Activated naive CD8-positive, alpha-beta T cell treated with anti-CD3 and anti-CD28 coated beads, Interleukin-2, amount 10 ng/mL, durations not matched to agents 7 days and 5 days (primary cell): ENCODE results near the gene ZNF397. TPM values are rescaled to one million over a fixed set of nuclear protein-coding genes. Genes with fewer than 3 reads are reported as not detected.

Source experiments
- ATAC-seq: fragments of 150-1000 bp; cut with Tn5 transposase; one replicate; pipeline ENCODE4 v1.10.0; 2021; ENCODE audit warnings: low read depth, moderate library complexity
- POLR2A ChIA-PET: fragments of 350-600 bp; sonication (Branson Sonifier 250); formaldehyde crosslinking; loops from one replicate; lab custom pipeline; 2021; ENCODE audit warnings: antibody characterized with exemption; lab: Charles Lee
- DNase-seq: peaks from one replicate; pipeline ENCODE4 v3.0.0; 2021
- H3K27ac Mint-ChIP-seq: one replicate; pipeline ENCODE4 v1.8.0; 2022; ENCODE audit warnings: mild to moderate bottlenecking, mixed read lengths
- H3K27me3 Mint-ChIP-seq: one replicate; pipeline ENCODE4 v1.8.0; 2022; ENCODE audit warnings: mild to moderate bottlenecking, moderate library complexity, mixed read lengths
- H3K36me3 Mint-ChIP-seq: one replicate; pipeline ENCODE4 v1.8.0; 2021; ENCODE audit warnings: mild to moderate bottlenecking, mixed read lengths
- H3K4me1 Mint-ChIP-seq: one replicate; pipeline ENCODE4 v1.8.0; 2021; ENCODE audit warnings: mixed read lengths
- H3K4me3 Mint-ChIP-seq: one replicate; pipeline ENCODE4 v1.8.0; 2022; ENCODE audit warnings: mild to moderate bottlenecking, moderate library complexity, mixed read lengths
- H3K9me3 Mint-ChIP-seq: one replicate; pipeline ENCODE4 v1.8.0; 2021; ENCODE audit warnings: mixed read lengths
- total RNA-seq, 2 experiments: library from RNA; stranded (reverse); gene quantifications; one replicate each; pipeline ENCODE4 v1.2.3, GENCODE V29; 2021

The ZNF397 gene
- total RNA-seq, 2 experiments from 2014 or later: 20.9 to 26.1 TPM

DNA sequence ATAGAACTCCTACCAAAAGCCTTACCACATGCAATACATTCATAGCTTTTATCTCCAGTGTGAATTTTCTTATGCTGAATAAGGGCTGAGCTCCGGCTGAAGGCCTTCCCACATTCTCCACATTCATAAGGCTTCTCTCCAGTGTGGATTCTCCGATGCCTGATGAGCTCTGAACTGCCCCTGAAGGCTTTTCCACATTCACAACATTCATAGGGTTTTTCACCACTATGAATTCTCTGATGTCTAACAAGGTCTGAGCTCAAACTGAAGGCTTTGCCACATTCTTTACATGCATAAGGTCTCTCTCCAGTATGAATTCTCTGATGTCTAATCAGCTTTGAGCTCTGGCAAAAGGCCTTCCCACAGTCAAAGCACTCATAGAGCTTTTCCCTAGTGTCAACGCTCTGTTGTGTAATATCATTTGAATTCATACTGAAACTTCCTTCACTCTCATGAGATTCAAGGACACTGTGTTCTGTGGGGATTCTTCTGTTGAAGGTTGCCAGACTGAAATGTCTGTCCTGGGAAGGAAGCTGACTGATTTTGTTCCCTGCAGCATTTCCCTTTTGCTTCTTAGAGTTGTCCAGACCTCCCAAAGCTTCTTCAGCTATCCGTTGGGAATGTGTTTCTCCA is 12.9 kb downstream of the ZNF397 start:
- POLR2A ChIA-PET: interaction anchor here (1.4 kb wide), 1 partner anchor 9 kb away, joined by 4 read pairs; no protein-coding TSS in a partner anchor
- DNase-seq (no peak), ATAC-seq (no peak)
- no peaks in the 10 kb centered on the region for H3K4me1 Mint-ChIP-seq
- no peak overlapping the region for H3K27ac Mint-ChIP-seq
- H3K36me3 Mint-ChIP-seq: peaks cover 77% of the 10 kb centered on the region
- H3K4me3 Mint-ChIP-seq: no peak overlapping the region
- H3K27me3 Mint-ChIP-seq: no peaks in the 10 kb centered on the region
- H3K9me3 Mint-ChIP-seq: peaks cover 51% of the 10 kb centered on the region

- DNase-seq: no peak
Observed at GRCh38 chr18:35256947-35257346, 16.1 kb downstream of the ZNF397 start.

GRCh38 chr18:35264409-35264808 is 23.6 kb downstream of the ZNF397 start:
- Mint-ChIP-seq H3K4me1 (peaks cover 19% of the 10 kb centered on the region), H3K27me3 (no peaks in the 10 kb centered on the region), H3K4me3 (no peak overlapping the region), H3K27ac (no peak overlapping the region), H3K36me3 (peaks cover 79% of the 10 kb centered on the region), H3K9me3 (peaks cover 24% of the 10 kb centered on the region)
- no peak for ATAC-seq
- POLR2A ChIA-PET: no interaction called here
- no peak for DNase-seq

More at GRCh38 chr18:35256947-35257346, 16.1 kb downstream of the ZNF397 start:
- no peak for ATAC-seq
- H3K9me3 Mint-ChIP-seq: peaks cover 47% of the 10 kb centered on the region
- peak overlapping the region; percentile 13 for H3K27ac Mint-ChIP-seq
- no peaks in the 10 kb centered on the region for H3K27me3 Mint-ChIP-seq
- peaks cover 74% of the 10 kb centered on the region for H3K36me3 Mint-ChIP-seq
- H3K4me1 Mint-ChIP-seq: no peaks in the 10 kb centered on the region
- no peak overlapping the region for H3K4me3 Mint-ChIP-seq
- POLR2A ChIA-PET: no interaction called here

DNA sequence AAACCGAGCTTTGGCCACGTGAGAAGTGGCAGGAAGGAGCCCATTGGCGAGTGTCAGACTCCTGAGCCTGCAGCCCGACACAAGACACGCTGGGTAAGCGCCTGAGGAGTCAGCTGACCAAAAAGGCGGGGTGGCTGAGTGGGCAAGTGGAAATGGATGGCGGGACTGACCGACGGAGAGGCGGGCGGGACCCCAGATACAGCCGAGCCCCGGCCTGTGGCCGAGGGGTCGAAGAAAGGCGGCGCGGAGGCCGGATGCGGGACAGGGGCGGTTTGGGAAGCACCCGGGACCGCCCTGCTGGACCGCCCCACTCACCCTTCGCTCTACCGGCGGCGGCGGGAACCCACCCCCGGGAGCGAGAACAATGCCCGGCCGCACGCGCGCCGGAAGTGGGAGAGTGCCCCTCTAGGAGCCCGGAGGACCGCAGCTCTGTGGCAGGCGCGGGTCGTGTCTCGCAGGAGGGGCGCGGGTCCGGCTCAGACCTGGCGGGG is 26.4 kb downstream of the ZNF397 start:
- no peaks in the 10 kb centered on the region for H3K27me3 Mint-ChIP-seq
- ATAC-seq: peak; percentile 66
- H3K4me3 Mint-ChIP-seq: peak overlapping the region; percentile 87
- DNase-seq: peak; percentile 68
- H3K27ac Mint-ChIP-seq: peak overlapping the region; percentile 96
- H3K9me3 Mint-ChIP-seq: peaks cover 14% of the 10 kb centered on the region
- POLR2A ChIA-PET: interaction anchor here (2.3 to 2.5 kb wide), 2 partner anchors 22 to 27 kb away, joined by 16 to 17 read pairs; partner anchors contain the start of genes ZNF397 and ZSCAN30
- peaks cover 59% of the 10 kb centered on the region for H3K36me3 Mint-ChIP-seq
- H3K4me1 Mint-ChIP-seq: peaks cover 19% of the 10 kb centered on the region

DNA sequence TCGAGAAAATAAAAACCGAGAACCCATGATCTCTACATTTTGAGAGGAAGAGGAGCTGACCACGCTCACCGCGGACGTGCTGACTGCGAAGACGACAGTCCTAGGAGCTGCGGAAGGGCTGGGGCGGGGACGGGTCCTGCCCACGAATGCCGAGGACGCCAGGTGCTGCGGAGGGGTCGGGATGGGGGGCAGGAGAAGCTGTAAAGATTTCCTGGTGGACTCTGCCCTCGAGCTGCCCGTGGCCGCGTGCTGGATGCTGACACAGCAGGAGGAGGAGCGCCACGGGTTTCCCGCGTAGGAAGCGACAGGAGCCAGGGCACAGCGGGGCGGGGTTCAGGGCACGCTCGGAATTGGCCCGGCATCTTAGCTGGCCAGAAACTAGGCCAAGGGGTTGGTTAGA is 27.0 kb downstream of the ZNF397 start:
- Mint-ChIP-seq H3K36me3 (peaks cover 53% of the 10 kb centered on the region), H3K27me3 (no peaks in the 10 kb centered on the region), H3K4me3 (peak overlapping the region; percentile 54), H3K4me1 (peaks cover 19% of the 10 kb centered on the region), H3K27ac (peak overlapping the region; percentile 51), H3K9me3 (peaks cover 17% of the 10 kb centered on the region)
- ATAC-seq (no peak), DNase-seq (peak; percentile 41)
- POLR2A ChIA-PET: interaction anchor here (0.6 to 2.5 kb wide), 3 partner anchors 22 to 42 kb away, joined by 3 to 17 read pairs (median 16); partner anchors contain the start of genes ZNF397 and ZSCAN30

GRCh38 chr18:35268821-35269220 is 28.0 kb downstream of the ZNF397 start:
- POLR2A ChIA-PET: no interaction called here
- Mint-ChIP-seq H3K4me1 (peaks cover 19% of the 10 kb centered on the region), H3K4me3 (no peak overlapping the region), H3K9me3 (peaks cover 25% of the 10 kb centered on the region), H3K36me3 (peaks cover 51% of the 10 kb centered on the region), H3K27me3 (no peaks in the 10 kb centered on the region), H3K27ac (no peak overlapping the region)
- no peak for ATAC-seq
- DNase-seq: no peak

- ATAC-seq (no peak), DNase-seq (no peak)
- Mint-ChIP-seq H3K27me3 (no peaks in the 10 kb centered on the region), H3K27ac (no peak overlapping the region), H3K36me3 (peaks cover 40% of the 10 kb centered on the region), H3K9me3 (peaks cover 31% of the 10 kb centered on the region), H3K4me3 (no peak overlapping the region), H3K4me1 (peaks cover 13% of the 10 kb centered on the region)
- POLR2A ChIA-PET: no interaction called here
Observed at GRCh38 chr18:35271656-35272055, 30.8 kb downstream of the ZNF397 start.

- H3K4me1 Mint-ChIP-seq: no peaks in the 10 kb centered on the region
- no peak overlapping the region for H3K4me3 Mint-ChIP-seq
- H3K36me3 Mint-ChIP-seq: peaks cover 41% of the 10 kb centered on the region
- ATAC-seq (no peak), DNase-seq (no peak)
- POLR2A ChIA-PET: no interaction called here
- H3K27ac Mint-ChIP-seq: no peak overlapping the region
- peaks cover 35% of the 10 kb centered on the region for H3K9me3 Mint-ChIP-seq
- H3K27me3 Mint-ChIP-seq: no peaks in the 10 kb centered on the region
Observed at GRCh38 chr18:35276267-35276666, 35.4 kb downstream of the ZNF397 start.

DNA sequence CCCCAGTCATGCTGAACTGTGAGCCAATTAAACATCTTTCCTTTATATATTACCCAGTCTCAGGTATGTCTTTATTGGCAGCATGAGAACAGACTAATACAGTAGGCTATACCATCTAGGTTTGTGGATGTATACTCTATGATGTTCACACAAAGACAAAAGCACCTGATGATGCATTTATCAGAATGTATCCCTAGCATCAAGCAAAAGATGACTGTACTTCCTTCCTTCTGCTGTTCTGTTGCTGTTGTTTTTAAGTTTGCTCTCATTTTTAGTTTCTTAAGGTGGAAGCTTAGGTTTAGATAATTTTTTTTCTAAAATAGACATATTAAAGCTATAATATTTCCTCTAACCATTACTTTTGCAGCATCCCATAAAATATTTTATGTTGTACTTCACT is 36.8 kb downstream of the ZNF397 start:
- no peak overlapping the region for H3K27ac Mint-ChIP-seq
- DNase-seq (no peak), ATAC-seq (no peak)

GRCh38 chr18:35278085-35278484 is 37.3 kb downstream of the ZNF397 start:
- Mint-ChIP-seq H3K27me3 (no peaks in the 10 kb centered on the region), H3K36me3 (peaks cover 54% of the 10 kb centered on the region), H3K27ac (no peak overlapping the region), H3K4me1 (no peaks in the 10 kb centered on the region), H3K4me3 (no peak overlapping the region), H3K9me3 (peaks cover 35% of the 10 kb centered on the region)
- DNase-seq: no peak
- no peak for ATAC-seq
- POLR2A ChIA-PET: no interaction called here

More for the DNA sequence above, 36.8 kb downstream of the ZNF397 start:
- peaks cover 53% of the 10 kb centered on the region for H3K36me3 Mint-ChIP-seq
- POLR2A ChIA-PET: no interaction called here
- H3K4me1 Mint-ChIP-seq: no peaks in the 10 kb centered on the region
- no peak overlapping the region for H3K4me3 Mint-ChIP-seq
- H3K27me3 Mint-ChIP-seq: no peaks in the 10 kb centered on the region
- peaks cover 36% of the 10 kb centered on the region for H3K9me3 Mint-ChIP-seq

DNA sequence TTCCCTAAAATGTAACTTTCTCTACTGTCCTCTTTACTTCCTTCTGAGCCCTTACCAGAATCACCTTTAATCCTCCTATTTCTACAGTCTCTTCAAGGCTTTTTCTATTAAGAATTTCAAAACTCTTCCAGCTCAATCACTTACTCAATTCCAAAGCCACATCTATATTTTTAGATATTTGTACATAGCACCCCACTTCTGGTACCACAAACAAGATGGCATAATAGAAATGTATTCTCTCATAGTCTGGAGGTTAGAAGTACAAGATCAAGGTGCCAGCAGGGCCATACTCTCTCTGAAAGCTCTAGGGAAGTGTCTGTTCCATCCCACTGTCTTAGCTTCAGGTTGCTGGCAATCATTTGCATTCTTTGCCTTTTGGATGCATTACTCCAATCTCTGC is 38.1 kb downstream of the ZNF397 start:
- POLR2A ChIA-PET: no interaction called here
- ATAC-seq (no peak), DNase-seq (no peak)
- Mint-ChIP-seq H3K4me3 (no peak overlapping the region), H3K9me3 (peaks cover 30% of the 10 kb centered on the region), H3K36me3 (peaks cover 54% of the 10 kb centered on the region), H3K27ac (no peak overlapping the region), H3K27me3 (no peaks in the 10 kb centered on the region), H3K4me1 (no peaks in the 10 kb centered on the region)

GRCh38 chr18:35282353-35282752 is 41.5 kb downstream of the ZNF397 start:
- POLR2A ChIA-PET: no interaction called here
- Mint-ChIP-seq H3K36me3 (peaks cover 67% of the 10 kb centered on the region), H3K27ac (no peak overlapping the region), H3K4me3 (no peak overlapping the region), H3K9me3 (peaks cover 31% of the 10 kb centered on the region), H3K4me1 (peaks cover 6% of the 10 kb centered on the region), H3K27me3 (no peaks in the 10 kb centered on the region)
- DNase-seq (no peak), ATAC-seq (no peak)

GRCh38 chr18:35283923-35284794 is 43.3 kb downstream of the ZNF397 start:
- no peak overlapping the region for H3K4me3 Mint-ChIP-seq
- no peaks in the 10 kb centered on the region for H3K27me3 Mint-ChIP-seq
- H3K36me3 Mint-ChIP-seq: peaks cover 67% of the 10 kb centered on the region
- DNase-seq (no peak), ATAC-seq (no peak)
- peaks cover 9% of the 10 kb centered on the region for H3K4me1 Mint-ChIP-seq
- H3K27ac Mint-ChIP-seq: no peak overlapping the region
- POLR2A ChIA-PET: no interaction called here
- H3K9me3 Mint-ChIP-seq: peaks cover 24% of the 10 kb centered on the region
